SK-N-MC (cell line): ENCODE results near the gene ITGB3.

Experiments
- FOXP2 ChIP-seq: optimal IDR thresholded peaks from 2 replicates; pipeline ENCODE3; 2011; ENCODE audit warnings: mild to moderate bottlenecking, moderate library complexity; ENCODE audit not compliant: insufficient read depth; ENCODE audit errors: extremely low read length, control extremely low read depth
- POLR2AphosphoS5 ChIP-seq: IDR thresholded peaks from 2 replicates; pipeline ENCODE4 v1.6.1; 2012; ENCODE audit warnings: mild to moderate bottlenecking, low read depth, low read length, borderline replicate concordance

DNA sequence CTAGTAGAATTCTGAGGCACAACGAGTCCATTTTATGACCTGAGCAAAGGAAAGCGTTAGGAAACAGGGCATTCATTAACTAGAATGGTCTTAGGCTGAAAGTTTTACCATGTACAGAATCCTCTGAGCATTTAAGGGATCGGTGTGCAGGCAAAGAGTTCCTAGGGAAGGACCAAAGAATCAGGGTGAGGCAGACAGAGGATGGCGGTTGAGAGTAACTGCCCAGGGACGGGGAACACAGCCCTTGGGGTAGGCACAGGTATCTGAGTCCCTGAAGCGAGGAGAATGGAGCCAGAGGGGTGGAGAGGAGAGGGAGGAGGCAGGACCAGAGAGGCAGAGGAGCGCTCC, 14.0 kb upstream of the ITGB3 start:
- no peak for TF ChIP-seq POLR2AphosphoS5
- TF ChIP-seq FOXP2, result no peak
